ENCODE data around the gene EIF2B5.

GRCh38 chr3:184135911-184136260 is 728 bp downstream of the EIF2B5 start:
- TF ChIP-seq RAD21 (IDR thresholded peaks at IDR 0.05; ENCODE audit: low read depth), result no peak
- no peak for TF ChIP-seq MAX (IDR thresholded peaks at IDR 0.05)

All from Ishikawa (cell line).